Keratinocyte (primary cell): ENCODE data around the gene LAMB1. TPM values are rescaled to one million over a fixed set of nuclear protein-coding genes. Genes with fewer than 3 reads are reported as not detected.

Experiments
- DNase-seq: peaks from one replicate; pipeline ENCODE4 v3.0.0-alpha.2; 2011; ENCODE audit warnings: low read depth, missing footprints, low spot score
- FAIRE-seq: peaks from 2 replicates; lab custom pipeline; 2011; peaks lifted over from hg19 to GRCh38; lab: Jason Lieb, UNC
- H2AFZ ChIP-seq: 2 replicates; pipeline ENCODE4 v1.6.0; 2012; ENCODE audit warnings: low read length, control low read depth, inconsistent platforms; ENCODE audit not compliant: control insufficient read depth
- H3K27ac ChIP-seq: 2 replicates; pipeline ENCODE4 v1.5.1; 2011; ENCODE audit warnings: low read length; ENCODE audit not compliant: control insufficient read depth, insufficient read depth
- H3K27me3 ChIP-seq: 3 replicates; pipeline ENCODE4 v1.6.0; 2011; ENCODE audit warnings: low read length; ENCODE audit not compliant: control insufficient read depth, insufficient read depth; ENCODE audit errors: extremely low read depth
- H3K36me3 ChIP-seq, 2 experiments: 2 replicates in 1 of 2; 3 replicates in 1 of 2; pipeline ENCODE4 v1.5.1; 2011; ENCODE audit warnings: low read length in 2 of 2, mild to moderate bottlenecking in 1 of 2; ENCODE audit not compliant: control insufficient read depth in 2 of 2, insufficient read depth in 2 of 2; ENCODE audit errors: extremely low read depth in 1 of 2
- H3K4me1 ChIP-seq: 3 replicates; pipeline ENCODE4 v1.5.1; 2011; ENCODE audit warnings: low read length; ENCODE audit not compliant: control insufficient read depth, insufficient read depth; ENCODE audit errors: extremely low read depth
- H3K4me2 ChIP-seq: 3 replicates; pipeline ENCODE4 v1.6.0; 2011; ENCODE audit warnings: low read depth, low read length; ENCODE audit not compliant: control insufficient read depth, insufficient read depth; ENCODE audit errors: extremely low read depth
- H3K4me3 ChIP-seq, 3 experiments: fragments of 200-600 bp in 1 of 3; sonication (generic) in 1 of 3; 2 replicates in 2 of 3; 3 replicates in 1 of 3; pipeline ENCODE4 v1.5.1; 2011 to 2016; ENCODE audit warnings: low read length in 3 of 3, mild to moderate bottlenecking in 3 of 3, control low read depth in 2 of 3, inconsistent platforms in 1 of 3, low read depth in 1 of 3, mixed read lengths in 1 of 3, mixed run types in 1 of 3, moderate library complexity in 1 of 3; ENCODE audit not compliant: control insufficient read depth in 2 of 3, insufficient read depth in 2 of 3; ENCODE audit errors: extremely low read depth in 1 of 3
- H3K79me2 ChIP-seq: 2 replicates; pipeline ENCODE4 v1.6.0; 2012; ENCODE audit warnings: low read length; ENCODE audit not compliant: control insufficient read depth, insufficient read depth
- H3K9ac ChIP-seq: 3 replicates; pipeline ENCODE4 v1.6.0; 2011; ENCODE audit warnings: low read length; ENCODE audit not compliant: control insufficient read depth, insufficient read depth; ENCODE audit errors: extremely low read depth
- H3K9me1 ChIP-seq: 3 replicates; pipeline ENCODE4 v1.6.0; 2011; ENCODE audit warnings: low read length; ENCODE audit not compliant: control insufficient read depth, insufficient read depth; ENCODE audit errors: extremely low read depth
- H3K9me3 ChIP-seq: 2 replicates; pipeline ENCODE4 v1.5.1; 2012; ENCODE audit warnings: low read depth, low read length; ENCODE audit not compliant: control insufficient read depth
- H4K20me1 ChIP-seq: 3 replicates; pipeline ENCODE4 v1.6.0; 2011; ENCODE audit warnings: low read length; ENCODE audit not compliant: control insufficient read depth, insufficient read depth; ENCODE audit errors: extremely low read depth
- EZH2 ChIP-seq: IDR thresholded peaks from one replicate; pipeline ENCODE4 v1.6.1; 2012; ENCODE audit warnings: inconsistent platforms, mild to moderate bottlenecking, low read length, moderate library complexity
- dilution Hi-C: fragments of 300-500 bp; cut with MboI; formaldehyde crosslinking; loops from one replicate; pipeline ENCODE4 v1.7.0; 2020; ENCODE audit warnings: low sequenced_read_pairs; ENCODE audit not compliant: extremely low pct_ligation_motif_present
- polyA plus RNA-seq, 5 experiments: library from polyadenylated mRNA; depleted of rRNA in 3 of 5; stranded (reverse) in 3 of 5; stranded (forward) in 1 of 5; unstranded in 1 of 5; fragments of >200 nt; gene quantifications; 1 replicate in 1 of 5; 2 replicates in 3 of 5; 3 replicates in 1 of 5; pipeline versions ENCODE4 v1.2.1 to v1.2.3, GENCODE V29; 2011 to 2012; ENCODE audit warnings: missing spikeins in 2 of 5, low read depth in 1 of 5, low replicate concordance in 1 of 5
- TF ChIP-seq, protein P1 (sequence below), 3 experiments: IDR thresholded peaks in 1 of 3; conservative IDR thresholded peaks in 1 of 3; optimal IDR thresholded peaks in 1 of 3; 2 replicates in 2 of 3; 3 replicates in 1 of 3; pipeline versions ENCODE3 to v1.5.1; 2011; ENCODE audit warnings: low read length in 3 of 3, mild to moderate bottlenecking in 3 of 3, moderate library complexity in 2 of 3, control low read depth in 1 of 3, inconsistent platforms in 1 of 3; ENCODE audit not compliant: insufficient read depth in 2 of 3; ENCODE audit errors: extremely low read depth in 1 of 3

LAMB1 gene
- polyA plus RNA-seq, 1 donor (not counting 4 experiments of a cell fraction or from before 2014, with no cell fraction given), result 97.9 TPM

DNA sequence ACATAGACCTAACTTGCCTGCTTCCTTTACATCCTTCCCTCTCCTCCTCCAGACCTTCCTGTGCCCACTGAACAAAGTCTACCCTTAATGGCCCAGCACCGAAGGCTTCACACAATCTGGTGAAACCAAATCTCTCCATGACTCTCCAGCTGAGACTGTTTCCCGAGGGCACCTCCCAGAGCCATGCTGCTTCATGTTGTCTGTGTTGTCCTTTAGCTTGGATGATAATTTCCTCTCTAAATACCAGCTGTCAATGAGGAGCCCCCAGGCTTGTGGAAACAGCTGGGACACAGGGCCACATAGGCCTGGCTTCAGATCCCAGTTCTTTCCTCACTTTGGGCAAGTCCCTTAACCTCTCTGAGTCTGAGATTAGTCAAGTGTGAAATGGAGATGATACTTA lies 57.6 kb downstream of the LAMB1 start:
- H3K9me3 ChIP-seq, result no peaks in the 10 kb centered on the region
- H3K4me1 ChIP-seq, result peaks cover 15% of the 10 kb centered on the region
- peaks cover 3% of the 10 kb centered on the region for H3K9me1 ChIP-seq
- no peak overlapping the region for H2AFZ ChIP-seq
- FAIRE-seq (no peak), DNase-seq (no peak)
- H3K36me3 ChIP-seq, result peaks cover 18 to 44% of the 10 kb centered on the region in 2 experiments
- no peaks in the 10 kb centered on the region for H3K27me3 ChIP-seq
- dilution Hi-C loops, result no loop called here
- H3K79me2 ChIP-seq, result no peaks in the 10 kb centered on the region
- H3K4me3 ChIP-seq, result no peak overlapping the region
- no peak overlapping the region for H3K4me2 ChIP-seq
- TF ChIP-seq, protein P1, sequence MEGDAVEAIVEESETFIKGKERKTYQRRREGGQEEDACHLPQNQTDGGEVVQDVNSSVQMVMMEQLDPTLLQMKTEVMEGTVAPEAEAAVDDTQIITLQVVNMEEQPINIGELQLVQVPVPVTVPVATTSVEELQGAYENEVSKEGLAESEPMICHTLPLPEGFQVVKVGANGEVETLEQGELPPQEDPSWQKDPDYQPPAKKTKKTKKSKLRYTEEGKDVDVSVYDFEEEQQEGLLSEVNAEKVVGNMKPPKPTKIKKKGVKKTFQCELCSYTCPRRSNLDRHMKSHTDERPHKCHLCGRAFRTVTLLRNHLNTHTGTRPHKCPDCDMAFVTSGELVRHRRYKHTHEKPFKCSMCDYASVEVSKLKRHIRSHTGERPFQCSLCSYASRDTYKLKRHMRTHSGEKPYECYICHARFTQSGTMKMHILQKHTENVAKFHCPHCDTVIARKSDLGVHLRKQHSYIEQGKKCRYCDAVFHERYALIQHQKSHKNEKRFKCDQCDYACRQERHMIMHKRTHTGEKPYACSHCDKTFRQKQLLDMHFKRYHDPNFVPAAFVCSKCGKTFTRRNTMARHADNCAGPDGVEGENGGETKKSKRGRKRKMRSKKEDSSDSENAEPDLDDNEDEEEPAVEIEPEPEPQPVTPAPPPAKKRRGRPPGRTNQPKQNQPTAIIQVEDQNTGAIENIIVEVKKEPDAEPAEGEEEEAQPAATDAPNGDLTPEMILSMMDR (optimal IDR thresholded peaks at IDR 0.05 in 1 of 3, IDR thresholded peaks at IDR 0.05 in 1 of 3, conservative IDR thresholded peaks at IDR 0.05 in 1 of 3; ENCODE audit: extremely low read depth in 1 of 3, insufficient read depth in 2 of 3, low read length in 3 of 3), result no peak
- TF ChIP-seq EZH2, result no peak
- no peak overlapping the region for H3K9ac ChIP-seq
- H3K27ac ChIP-seq, result no peak overlapping the region
- no peaks in the 10 kb centered on the region for H4K20me1 ChIP-seq

DNA sequence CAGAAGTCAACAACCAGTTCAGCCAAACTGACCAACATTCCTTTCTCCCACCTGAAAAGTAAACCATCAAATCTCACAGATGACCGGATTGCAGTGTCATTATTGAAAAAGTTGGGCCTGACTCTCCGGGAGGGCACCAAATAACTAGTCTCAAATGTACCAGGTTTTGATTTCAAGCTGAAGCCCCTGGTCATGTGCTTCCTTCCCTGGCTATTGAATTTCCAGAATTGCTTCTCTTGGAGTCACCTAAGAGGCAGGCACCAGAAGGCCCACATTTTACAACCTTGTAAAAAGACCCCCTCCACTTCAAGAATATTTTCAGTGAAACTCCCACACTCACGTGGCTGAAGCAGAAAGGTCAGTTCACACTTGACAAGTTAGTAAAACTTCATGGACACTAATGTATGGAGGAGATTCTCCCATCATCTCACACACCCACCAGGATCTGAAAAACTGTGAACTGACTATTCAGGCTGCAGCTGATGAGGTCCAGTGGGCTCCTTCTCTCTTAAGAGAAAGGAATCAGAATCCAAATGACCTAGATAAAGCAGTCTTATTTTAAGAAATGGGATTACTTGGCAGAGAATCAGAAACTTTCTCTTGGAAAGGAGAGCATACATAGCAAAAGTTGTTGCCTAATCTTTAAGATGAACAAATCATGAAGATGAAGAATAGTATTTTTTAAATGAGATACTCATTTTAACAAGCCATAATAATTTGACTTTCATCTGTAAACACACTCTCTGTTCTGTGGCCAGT lies 58.4 kb downstream of the LAMB1 start:
- Histone ChIP-seq H3K27ac (no peak overlapping the region), H3K4me1 (peaks cover 18% of the 10 kb centered on the region), H3K9me1 (peaks cover 3% of the 10 kb centered on the region), H3K4me3 (no peak overlapping the region), H3K27me3 (no peaks in the 10 kb centered on the region), H3K9me3 (no peaks in the 10 kb centered on the region), H3K4me2 (no peak overlapping the region), H3K79me2 (no peaks in the 10 kb centered on the region), H2AFZ (no peak overlapping the region), H3K9ac (no peak overlapping the region), H4K20me1 (no peaks in the 10 kb centered on the region), H3K36me3 (peaks cover 18 to 44% of the 10 kb centered on the region in 2 experiments)
- TF ChIP-seq EZH2, result no peak
- TF ChIP-seq, protein P1 (optimal IDR thresholded peaks at IDR 0.05 in 1 of 3, IDR thresholded peaks at IDR 0.05 in 1 of 3, conservative IDR thresholded peaks at IDR 0.05 in 1 of 3; ENCODE audit: extremely low read depth in 1 of 3, insufficient read depth in 2 of 3, low read length in 3 of 3), result no peak
- FAIRE-seq (no peak), DNase-seq (no peak)
- dilution Hi-C loops, result no loop called here
